HepG2 (cell line): ENCODE results near the gene CLIC3. TPM values are rescaled to one million over a fixed set of nuclear protein-coding genes. Genes with fewer than 3 reads are reported as not detected.

Experiments used
- AGO1 ChIP-seq: fragments of 200-400 bp; formaldehyde crosslinking; IDR thresholded peaks from 2 replicates; pipeline ENCODE4 v1.6.1; 2017; ENCODE audit warnings: mild to moderate bottlenecking, low read depth, low read length, moderate library complexity; ENCODE audit not compliant: poor library complexity, severe bottlenecking
- DMAP1 ChIP-seq: IDR thresholded peaks from 2 replicates; pipeline ENCODE4 v1.6.1; 2016
- DZIP1 ChIP-seq: sonication (generic); formaldehyde crosslinking; IDR thresholded peaks from 2 replicates; pipeline ENCODE4 v1.5.0; 2020; ENCODE audit warnings: mild to moderate bottlenecking, missing genetic modification reagents
- EZH2 ChIP-seq: conservative IDR thresholded peaks from 2 replicates; pipeline ENCODE4 v1.6.1; 2012; ENCODE audit warnings: mild to moderate bottlenecking, low read depth, low read length, moderate library complexity
- FOXM1 ChIP-seq: sonication (generic); formaldehyde crosslinking; IDR thresholded peaks from 2 replicates; pipeline ENCODE4 v1.5.0; 2020; ENCODE audit warnings: missing genetic modification reagents
- HNRNPLL ChIP-seq: fragments of 200-400 bp; formaldehyde crosslinking; IDR thresholded peaks from 2 replicates; pipeline ENCODE4 v1.6.1; 2017; ENCODE audit warnings: mild to moderate bottlenecking, low read depth, low read length; ENCODE audit not compliant: poor library complexity, severe bottlenecking
- HOXA3 ChIP-seq: sonication (generic); formaldehyde crosslinking; IDR thresholded peaks from 2 replicates; pipeline ENCODE4 v1.5.0; 2020; ENCODE audit warnings: missing genetic modification reagents
- ISL2 ChIP-seq: sonication (generic); formaldehyde crosslinking; IDR thresholded peaks from 2 replicates; pipeline ENCODE4 v1.5.0; 2020; ENCODE audit warnings: missing genetic modification reagents
- MAFF ChIP-seq: IDR thresholded peaks from 2 replicates; pipeline ENCODE4 v1.6.1; 2011; ENCODE audit warnings: low read depth, low read length, improper control_type of control experiment
- NFAT5 ChIP-seq: sonication (generic); formaldehyde crosslinking; IDR thresholded peaks from 2 replicates; pipeline ENCODE4 v1.4.0; 2020; ENCODE audit warnings: missing genetic modification reagents
- RAD51 ChIP-seq: fragments of 450-650 bp; IDR thresholded peaks from 2 replicates; pipeline ENCODE4 v1.6.1; 2016; ENCODE audit warnings: borderline replicate concordance
- WIZ ChIP-seq: sonication (generic); formaldehyde crosslinking; IDR thresholded peaks from 2 replicates; pipeline ENCODE4 v1.5.1; 2020; ENCODE audit warnings: mild to moderate bottlenecking, missing genetic modification reagents
- ZBTB10 ChIP-seq: sonication (generic); formaldehyde crosslinking; IDR thresholded peaks from 2 replicates; pipeline ENCODE4 v1.4.0; 2020; ENCODE audit warnings: missing genetic modification reagents, borderline replicate concordance
- ZFP36 ChIP-seq: fragments of 150-350 bp; IDR thresholded peaks from 2 replicates; pipeline ENCODE4 v1.6.1; 2018; ENCODE audit warnings: borderline replicate concordance, low read length, low read depth; ENCODE audit not compliant: partially characterized antibody
- ZNF326 ChIP-seq: sonication (generic); formaldehyde crosslinking; IDR thresholded peaks from 2 replicates; pipeline ENCODE4 v1.4.0; 2020; ENCODE audit warnings: missing genetic modification reagents, borderline replicate concordance
- ZNF441 ChIP-seq: sonication (generic); formaldehyde crosslinking; IDR thresholded peaks from 2 replicates; pipeline ENCODE4 v1.7.0; 2021; ENCODE audit warnings: missing genetic modification reagents, borderline replicate concordance
- ZNF484 ChIP-seq: sonication (generic); formaldehyde crosslinking; IDR thresholded peaks from 2 replicates; pipeline ENCODE4 v1.5.1; 2020; ENCODE audit warnings: mild to moderate bottlenecking, low read depth, missing genetic modification reagents, borderline replicate concordance
- ZNF839 ChIP-seq: sonication (generic); formaldehyde crosslinking; IDR thresholded peaks from 2 replicates; pipeline ENCODE4 v1.4.0; 2020; ENCODE audit warnings: missing genetic modification reagents, mild to moderate bottlenecking, borderline replicate concordance
- polyA plus RNA-seq, 8 experiments: library from polyadenylated mRNA; depleted of rRNA in 3 of 8; stranded (reverse) in 7 of 8; unstranded in 1 of 8; fragments of >200 nt; fragmentation: Illumina TruSeq in 4 of 8; extraction: Trizol in 4 of 8; gene quantifications; 2 replicates each; pipeline versions ENCODE4 v1.2.1 to v1.2.3, GENCODE V29; 2011 to 2016; ENCODE audit warnings: low read depth in 4 of 8, missing spikeins in 1 of 8, mixed read lengths in 1 of 8; ENCODE audit not compliant: insufficient read depth in 1 of 8
- total RNA-seq, 5 experiments: library from RNA; depleted of rRNA; stranded (reverse); fragments of >200 nt; fragmentation: Illumina TruSeq; extraction: Trizol; gene quantifications; 2 replicates each; pipeline ENCODE4 v1.2.3, GENCODE V29; 2016; ENCODE audit warnings: low read depth in 1 of 5

Gene CLIC3
- total and polyA plus RNA-seq, 2 of the 13 experiments (the other 11 are each of a cell fraction or from before 2014, with no cell fraction given), result 0.51 to 1.5 TPM

- no peak for TF ChIP-seq MAFF
- TF ChIP-seq ZNF441 (CRISPR knock-in tag), result peak; percentile 46; the same call in 1 of the 2 replicates
- no peak for TF ChIP-seq ZFP36
- peak; percentile 55; the same call in 1 of the 2 replicates for TF ChIP-seq WIZ (CRISPR knock-in tag)
- peak; percentile 90 for TF ChIP-seq DMAP1
- TF ChIP-seq ZNF484 (CRISPR knock-in tag), result no peak
- TF ChIP-seq NFAT5 (CRISPR knock-in tag), result peak; percentile 67; the same call in 1 of the 2 replicates
- TF ChIP-seq ZBTB10 (CRISPR knock-in tag), result peak; percentile 48; the same call in 1 of the 2 replicates
- TF ChIP-seq DZIP1, result peak; percentile 80; the same call in 1 of the 2 replicates
- TF ChIP-seq ZNF839 (CRISPR knock-in tag), result no peak
- peak; percentile 86 for TF ChIP-seq HNRNPLL
- no peak for TF ChIP-seq ISL2 (CRISPR knock-in tag)
- TF ChIP-seq RAD51, result peak; percentile 93
- TF ChIP-seq EZH2, result no peak
- TF ChIP-seq ZNF326, result no peak
- TF ChIP-seq AGO1, result no peak
- peak; percentile 72 for TF ChIP-seq HOXA3 (CRISPR knock-in tag)
- no peak for TF ChIP-seq FOXM1
These were observed 46.3 kb downstream of the CLIC3 start (continued) for GRCh38 chr9:136949817-136950655.
